ENCODE data around the gene ELMOD3.

- TF ChIP-seq CTCF (IDR thresholded peaks at IDR 0.05): no peak
- TF ChIP-seq POLR2AphosphoS5 (IDR thresholded peaks at IDR 0.05): no peak
- no peak for TF ChIP-seq POLR2A (IDR thresholded peaks at IDR 0.05)
These were observed 80.8 kb downstream of the ELMOD3 start for GRCh38 chr2:85435220-85435958.
